WI38 (cell line): ENCODE results near the gene B3GALNT2.

Experiments used
- H3K4me3 ChIP-seq: 2 replicates; pipeline ENCODE4 v1.5.1; 2011; ENCODE audit warnings: low read depth, mild to moderate bottlenecking, control low read depth, low read length
- TF ChIP-seq, protein P1 (sequence below): IDR thresholded peaks from 2 replicates; pipeline ENCODE4 v1.5.1; 2012; ENCODE audit warnings: low read depth, mild to moderate bottlenecking, control low read depth, low read length

B3GALNT2 gene

GRCh38 chr1:235407419-235407818, 96.8 kb downstream of the B3GALNT2 start:
- H3K4me3 ChIP-seq = no peak overlapping the region
- TF ChIP-seq, protein P1, sequence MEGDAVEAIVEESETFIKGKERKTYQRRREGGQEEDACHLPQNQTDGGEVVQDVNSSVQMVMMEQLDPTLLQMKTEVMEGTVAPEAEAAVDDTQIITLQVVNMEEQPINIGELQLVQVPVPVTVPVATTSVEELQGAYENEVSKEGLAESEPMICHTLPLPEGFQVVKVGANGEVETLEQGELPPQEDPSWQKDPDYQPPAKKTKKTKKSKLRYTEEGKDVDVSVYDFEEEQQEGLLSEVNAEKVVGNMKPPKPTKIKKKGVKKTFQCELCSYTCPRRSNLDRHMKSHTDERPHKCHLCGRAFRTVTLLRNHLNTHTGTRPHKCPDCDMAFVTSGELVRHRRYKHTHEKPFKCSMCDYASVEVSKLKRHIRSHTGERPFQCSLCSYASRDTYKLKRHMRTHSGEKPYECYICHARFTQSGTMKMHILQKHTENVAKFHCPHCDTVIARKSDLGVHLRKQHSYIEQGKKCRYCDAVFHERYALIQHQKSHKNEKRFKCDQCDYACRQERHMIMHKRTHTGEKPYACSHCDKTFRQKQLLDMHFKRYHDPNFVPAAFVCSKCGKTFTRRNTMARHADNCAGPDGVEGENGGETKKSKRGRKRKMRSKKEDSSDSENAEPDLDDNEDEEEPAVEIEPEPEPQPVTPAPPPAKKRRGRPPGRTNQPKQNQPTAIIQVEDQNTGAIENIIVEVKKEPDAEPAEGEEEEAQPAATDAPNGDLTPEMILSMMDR = no peak

GRCh38 chr1:235404190-235404589, 100.1 kb downstream of the B3GALNT2 start:
- TF ChIP-seq, protein P1 = no peak
- H3K4me3 ChIP-seq = no peak overlapping the region

GRCh38 chr1:235403593-235403992, 100.7 kb downstream of the B3GALNT2 start:
- TF ChIP-seq, protein P1 = no peak
- H3K4me3 ChIP-seq = no peak overlapping the region

GRCh38 chr1:235402457-235403200, 101.6 kb downstream of the B3GALNT2 start:
- H3K4me3 ChIP-seq = no peak overlapping the region
- TF ChIP-seq, protein P1 = no peak

- TF ChIP-seq, protein P1 = no peak
These were observed 103.0 kb downstream of the B3GALNT2 start for GRCh38 chr1:235401251-235401650.

More at GRCh38 chr1:235401251-235401650, 103.0 kb downstream of the B3GALNT2 start:
- no peak overlapping the region for H3K4me3 ChIP-seq
